Measurements from ENCODE around the gene POLR2H. TPM values are rescaled to one million over a fixed set of nuclear protein-coding genes. Genes with fewer than 3 reads are reported as not detected.
A peak's percentile ranks its signal among the peaks of the same experiment; 100 is the strongest.

POLR2H gene
- total and polyA plus RNA-seq, 2 of the 4 experiments (the other 2 are of a cell fraction) = 47.7 to 130 TPM

DNA sequence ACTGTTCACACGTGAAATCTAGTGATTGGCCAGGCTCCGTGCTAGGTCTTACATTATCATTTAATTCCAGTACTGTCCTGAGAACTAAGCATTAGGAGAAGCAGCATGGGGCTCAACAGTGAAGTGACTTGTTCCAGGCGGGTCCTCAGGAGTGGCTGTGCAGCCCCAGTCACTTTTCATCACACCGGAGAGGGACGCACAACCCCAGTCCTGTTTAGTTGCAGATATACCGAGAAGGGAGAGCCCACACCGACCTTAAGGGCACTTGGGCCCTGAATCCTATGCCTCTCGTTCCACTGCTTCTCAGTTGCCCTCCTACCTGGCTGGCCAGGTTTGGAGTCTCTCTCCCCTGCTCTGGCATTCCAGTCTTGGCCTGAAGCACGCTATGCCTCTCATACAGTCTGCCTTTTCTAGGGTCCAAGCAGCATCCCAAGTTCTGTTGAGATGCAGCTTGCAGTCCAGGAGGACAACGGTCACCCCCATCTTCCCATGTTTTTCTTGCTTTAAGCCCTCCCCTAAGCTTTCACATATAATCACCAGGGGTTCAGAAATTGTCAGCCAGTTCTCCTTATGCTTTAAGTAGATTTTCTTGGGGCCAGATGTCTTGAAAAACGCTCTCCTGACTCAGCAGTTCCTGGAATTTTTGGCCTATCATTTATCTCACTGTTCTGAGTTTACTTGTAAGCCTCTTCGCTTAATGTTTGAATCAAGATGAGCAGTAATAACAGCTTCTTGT, 14.0 kb upstream of the POLR2H start:
- Histone ChIP-seq H4K5ac (ENCODE audit: low read depth, low read length) (no peak overlapping the region), H3K14ac (replicated peaks; ENCODE audit: low read depth, low read length) (no peak overlapping the region), H3K56ac (ENCODE audit: extremely low read depth, insufficient read depth, low read length) (no peak overlapping the region), H2AK9ac (replicated peaks; ENCODE audit: low read depth, low read length, poor library complexity) (no peak overlapping the region), H3K9ac (ENCODE audit: low read depth, low read length) (peak overlapping the region; percentile 23; the same call in 1 of the 2 replicates), H2AK5ac (ENCODE audit: low read depth, low read length) (no peak overlapping the region), H3K27me3 (ENCODE audit: control insufficient read depth, insufficient read depth, low read length) (no peaks in the 10 kb centered on the region), H3K23ac (ENCODE audit: low read depth, low read length) (no peak overlapping the region), H2BK15ac (ENCODE audit: low read depth, low read length) (no peak overlapping the region), H2BK120ac (ENCODE audit: low read depth, low read length) (no peak overlapping the region), H3K4ac (ENCODE audit: low read depth, low read length) (no peak overlapping the region), H3K4me3 (ENCODE audit: insufficient read depth, low read depth, low read length) (no peak overlapping the region), H3K27ac (ENCODE audit: insufficient read depth, low read length) (no peak overlapping the region), H3K9me3 (ENCODE audit: control insufficient read depth, insufficient read depth, low read length) (no peaks in the 10 kb centered on the region), H3K18ac (ENCODE audit: low read depth, low read length) (no peak overlapping the region), H2AFZ (replicated peaks; ENCODE audit: low read length, poor library complexity) (no peak overlapping the region), H2BK20ac (ENCODE audit: low read depth, low read length) (no peak overlapping the region), H3K4me2 (ENCODE audit: low read depth, low read length) (no peak overlapping the region), H3K79me1 (ENCODE audit: low read depth in 1 of 2, low read length in 2 of 2) (0 out of 4 replicates have a peak, but pooled peaks cover 0 to 9% of the 10 kb centered on the region in 2 experiments), H3K4me1 (ENCODE audit: control insufficient read depth, insufficient read depth, low read length) (peaks cover 14% of the 10 kb centered on the region), H3K9me1 (ENCODE audit: insufficient read depth, low read length) (peaks cover 3% of the 10 kb centered on the region; the same call in 1 of the 2 replicates), H4K20me1 (ENCODE audit: insufficient read depth, low read length) (peaks cover 3% of the 10 kb centered on the region), H2BK5ac (ENCODE audit: low read depth, low read length, poor library complexity, severe bottlenecking) (no peak overlapping the region), H4K8ac (ENCODE audit: low read depth in 2 of 2, low read length in 2 of 2) (no peak overlapping the region), H3K36me3 (ENCODE audit: control insufficient read depth, insufficient read depth, low read length) (peaks cover 29% of the 10 kb centered on the region), H4K91ac (ENCODE audit: insufficient read depth, low read depth, low read length) (no peak overlapping the region)
- DNase-seq = no peak
- WGBS, 2 experiments (ENCODE audit: extremely low coverage in 2 of 2, insufficient read length in 1 of 2) = 88% methylated on average over 7 of the region's 12 CpGs; no CpG with 5 or more reads in 1 of the 2 experiments
- no TSS peak for BruUV-seq (replicated peaks)
- intact Hi-C loops (cut with micrococcal nuclease) = loop anchor here (10.0 kb wide), 1 partner anchor 1427 kb away; no protein-coding TSS in a partner anchor
- no peak for TF ChIP-seq USF2 (IDR thresholded peaks at IDR 0.05; ENCODE audit: low read depth, low read length)
- peak; percentile 88 for TF ChIP-seq MAFK (IDR thresholded peaks at IDR 0.05; ENCODE audit: low read depth, low read length)
- ChIA-PET POLR2A (ENCODE audit: unreplicated experiment) (no interaction called here), CTCF (no interaction called here)
- ATAC-seq (ENCODE audit: low read depth) = peak; percentile 16; the same call in 1 of the 2 replicates
- dilution Hi-C loops (cut with HindIII; ENCODE audit: low sequenced_read_pairs, unreplicated experiment) = no loop called here
- in situ Hi-C loops (cut with MboI; ENCODE audit: low sequenced_read_pairs) = no loop called here

Measured in IMR-90 (cell line).